Measurements from ENCODE around the gene DVL2. TPM values are rescaled to one million over a fixed set of nuclear protein-coding genes. Genes with fewer than 3 reads are reported as not detected.

DVL2 gene
- total RNA-seq, 2 donors from 2014 or later, result 52.3 to 116 TPM

DNA sequence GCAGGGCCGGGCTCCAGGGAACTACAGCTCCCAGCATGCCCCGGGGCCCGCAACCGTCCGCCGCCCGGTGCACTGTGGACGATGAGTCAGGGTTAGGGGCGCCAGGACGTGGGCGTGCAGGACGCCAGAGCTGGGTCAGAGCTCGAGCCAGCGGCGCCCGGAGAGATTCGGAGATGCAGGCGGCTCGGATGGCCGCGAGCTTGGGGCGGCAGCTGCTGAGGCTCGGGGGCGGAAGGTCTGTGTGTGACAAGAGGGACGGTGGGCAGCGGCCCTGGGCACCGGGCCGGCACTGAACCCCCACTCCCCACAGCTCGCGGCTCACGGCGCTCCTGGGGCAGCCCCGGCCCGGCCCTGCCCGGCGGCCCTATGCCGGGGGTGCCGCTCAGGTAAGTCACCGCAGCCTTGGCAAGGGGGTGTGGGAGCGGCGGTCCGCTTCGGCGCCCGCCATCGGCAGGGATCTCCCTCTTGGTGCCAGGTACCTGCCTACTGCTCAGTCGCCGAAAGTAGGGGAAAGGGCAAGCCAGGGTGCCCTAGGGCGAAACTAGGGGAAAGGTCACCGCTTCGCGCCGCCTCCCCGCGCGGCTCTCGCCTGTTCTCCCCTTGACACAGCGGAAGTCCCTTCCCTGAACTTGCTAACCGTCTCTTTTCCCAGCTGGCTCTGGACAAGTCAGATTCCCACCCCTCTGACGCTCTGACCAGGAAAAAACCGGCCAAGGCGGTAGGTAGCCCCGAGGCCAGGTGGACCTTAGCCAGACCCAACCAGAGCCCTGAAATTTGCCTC is 14.3 kb downstream of the DVL2 start, which contains the start of the genes ACADVL and DLG4:
TSS of gene ACADVL (plus strand) at position 127 of the 781 bp plus-strand sequence. CDS start at position 174, 47 bp downstream.
TSS of gene DLG4 (minus strand) at position 25 of the 781 bp plus-strand sequence.
- peak; percentile 88 for DNase-seq (ENCODE audit: low spot score)
- Histone ChIP-seq H3K36me3 (peaks cover 0 to 20% of the 10 kb centered on the region in 2 donors), H3K27ac (peak within 1 kb of the TSS; percentile 97 to 99), H3K4me1 (replicated peaks) (peaks cover 18% of the 10 kb centered on the region), H3K9me3 (no peaks in the 10 kb centered on the region), H3K4me3 (peak within 1 kb of the TSS; percentile 74 to 86), H3K27me3 (replicated peaks; ENCODE audit: insufficient read depth) (no peaks in the 10 kb centered on the region)
- WGBS, result under 1% methylated on average over 44 of the region's 63 CpGs
- intact Hi-C loops (cut with DNase I), result no loop called here
- TF ChIP-seq, protein P1, sequence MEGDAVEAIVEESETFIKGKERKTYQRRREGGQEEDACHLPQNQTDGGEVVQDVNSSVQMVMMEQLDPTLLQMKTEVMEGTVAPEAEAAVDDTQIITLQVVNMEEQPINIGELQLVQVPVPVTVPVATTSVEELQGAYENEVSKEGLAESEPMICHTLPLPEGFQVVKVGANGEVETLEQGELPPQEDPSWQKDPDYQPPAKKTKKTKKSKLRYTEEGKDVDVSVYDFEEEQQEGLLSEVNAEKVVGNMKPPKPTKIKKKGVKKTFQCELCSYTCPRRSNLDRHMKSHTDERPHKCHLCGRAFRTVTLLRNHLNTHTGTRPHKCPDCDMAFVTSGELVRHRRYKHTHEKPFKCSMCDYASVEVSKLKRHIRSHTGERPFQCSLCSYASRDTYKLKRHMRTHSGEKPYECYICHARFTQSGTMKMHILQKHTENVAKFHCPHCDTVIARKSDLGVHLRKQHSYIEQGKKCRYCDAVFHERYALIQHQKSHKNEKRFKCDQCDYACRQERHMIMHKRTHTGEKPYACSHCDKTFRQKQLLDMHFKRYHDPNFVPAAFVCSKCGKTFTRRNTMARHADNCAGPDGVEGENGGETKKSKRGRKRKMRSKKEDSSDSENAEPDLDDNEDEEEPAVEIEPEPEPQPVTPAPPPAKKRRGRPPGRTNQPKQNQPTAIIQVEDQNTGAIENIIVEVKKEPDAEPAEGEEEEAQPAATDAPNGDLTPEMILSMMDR (IDR thresholded peaks at IDR 0.05), result peak in 1 of 4 experiments; percentile 13
- TF ChIP-seq POLR2AphosphoS5 (IDR thresholded peaks at IDR 0.05) (peak; percentile 92), POLR2A (IDR thresholded peaks at IDR 0.05) (peak; percentile 76)

DNA sequence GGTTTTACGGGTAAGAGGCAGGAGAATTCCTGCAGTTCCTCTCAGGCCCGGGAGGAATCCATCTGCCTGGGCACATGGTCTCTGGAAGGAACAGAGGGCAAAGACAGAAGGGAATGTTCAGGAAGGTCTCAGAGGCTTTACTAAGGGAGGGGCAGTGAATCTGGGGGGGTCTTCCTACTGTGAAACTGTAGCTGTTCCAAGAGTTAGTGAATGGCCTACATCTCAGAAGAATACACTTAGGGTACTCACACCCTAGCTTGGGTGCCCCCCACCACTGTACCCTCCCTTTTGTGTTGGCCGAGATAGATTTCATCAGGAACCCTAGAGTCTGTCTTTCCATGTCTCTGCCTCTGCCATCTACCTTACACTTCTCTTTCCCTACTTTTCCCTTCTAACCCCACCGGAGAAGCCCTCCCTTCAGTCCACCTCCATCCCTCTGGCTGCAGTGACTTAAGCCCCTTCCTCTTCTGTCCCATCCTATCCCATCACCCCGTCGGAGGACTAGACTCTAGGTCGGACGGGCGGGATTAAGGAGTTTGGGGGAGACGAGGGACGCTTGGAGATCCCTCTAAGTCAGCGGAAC is 15.0 kb downstream of the DVL2 start:
- Histone ChIP-seq H3K9me3 (no peaks in the 10 kb centered on the region), H3K4me1 (replicated peaks) (peaks cover 18% of the 10 kb centered on the region), H3K27ac (peak overlapping the region; percentile 97 to 99), H3K4me3 (peak overlapping the region; percentile 74 to 86), H3K27me3 (replicated peaks; ENCODE audit: insufficient read depth) (no peaks in the 10 kb centered on the region), H3K36me3 (peaks cover 0 to 15% of the 10 kb centered on the region in 2 donors)
- no peak for DNase-seq (ENCODE audit: low spot score)
- no peak for TF ChIP-seq POLR2A (IDR thresholded peaks at IDR 0.05)
- TF ChIP-seq POLR2AphosphoS5 (IDR thresholded peaks at IDR 0.05), result no peak
- TF ChIP-seq, protein P1 (IDR thresholded peaks at IDR 0.05), result no peak
- intact Hi-C loops (cut with DNase I), result no loop called here
- whole genome bisulfite sequencing, result 17% methylated on average over 12 of the region's 12 CpGs

DNA sequence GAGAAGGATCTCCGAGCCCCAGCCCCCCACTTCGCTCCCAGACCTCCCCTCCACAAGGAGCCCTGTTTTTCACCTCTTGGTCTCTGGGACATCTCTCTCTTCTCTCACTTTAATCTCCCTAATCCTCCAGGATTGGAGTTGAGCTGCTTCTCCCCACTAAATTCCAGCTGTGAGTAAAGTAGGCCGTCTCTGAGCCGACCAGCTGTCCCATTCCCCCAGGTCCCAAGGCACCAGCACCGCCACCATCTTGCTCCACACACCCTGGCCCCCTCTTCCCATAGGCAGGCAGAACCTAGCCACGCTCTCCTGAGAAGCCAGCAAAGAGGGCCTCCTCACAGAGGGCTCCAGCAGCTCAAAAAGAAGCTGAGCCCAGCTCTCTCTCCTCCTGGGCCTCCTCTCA is 15.6 kb downstream of the DVL2 start:
- intact Hi-C loops (cut with DNase I), result no loop called here
- Histone ChIP-seq H3K27me3 (replicated peaks; ENCODE audit: insufficient read depth) (no peaks in the 10 kb centered on the region), H3K4me1 (replicated peaks) (peaks cover 18% of the 10 kb centered on the region), H3K4me3 (no peak overlapping the region), H3K27ac (peak overlapping the region; percentile 97 to 99), H3K9me3 (no peaks in the 10 kb centered on the region), H3K36me3 (peaks cover 0 to 10% of the 10 kb centered on the region in 2 donors)
- DNase-seq (ENCODE audit: low spot score), result no peak
- 68% methylated on average over 6 of the region's 6 CpGs for WGBS
- TF ChIP-seq POLR2A (IDR thresholded peaks at IDR 0.05), result no peak
- TF ChIP-seq POLR2AphosphoS5 (IDR thresholded peaks at IDR 0.05), result no peak
- TF ChIP-seq, protein P1 (IDR thresholded peaks at IDR 0.05), result no peak

DNA sequence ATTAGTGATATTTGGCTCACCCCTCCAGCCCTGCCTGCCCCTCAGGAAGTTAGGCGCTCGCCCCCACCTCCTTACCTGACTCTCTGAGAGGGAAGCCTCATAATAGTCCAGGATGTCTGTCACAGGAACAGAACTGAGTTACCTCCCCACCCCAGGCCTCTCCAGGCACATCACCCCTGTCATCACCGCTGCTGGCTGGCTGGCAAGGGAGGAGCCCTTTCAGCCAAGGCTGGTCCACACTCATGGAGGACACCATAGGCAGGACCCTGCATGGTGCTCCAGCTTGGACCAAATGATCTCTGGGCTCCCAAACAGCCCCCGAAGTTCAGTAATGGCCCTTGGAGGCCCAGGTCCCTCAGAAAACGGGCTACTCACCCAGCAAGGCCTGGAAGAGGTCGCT is 16.2 kb downstream of the DVL2 start:
- WGBS, result 53% methylated on average over 6 of the region's 6 CpGs
- DNase-seq (ENCODE audit: low spot score), result no peak
- peaks cover 18% of the 10 kb centered on the region for H3K4me1 ChIP-seq (replicated peaks)

More for the DNA sequence above, 16.2 kb downstream of the DVL2 start:
- H3K27me3 ChIP-seq (replicated peaks; ENCODE audit: insufficient read depth), result no peaks in the 10 kb centered on the region
- peaks cover 0 to 4% of the 10 kb centered on the region in 2 donors for H3K36me3 ChIP-seq
- TF ChIP-seq, protein P1 (IDR thresholded peaks at IDR 0.05), result no peak
- TF ChIP-seq POLR2A (IDR thresholded peaks at IDR 0.05), result no peak
- no peak for TF ChIP-seq POLR2AphosphoS5 (IDR thresholded peaks at IDR 0.05)
- peak overlapping the region in 1 of 2 donors; percentile 46 for H3K4me3 ChIP-seq
- intact Hi-C loops (cut with DNase I), result no loop called here
- H3K9me3 ChIP-seq, result no peaks in the 10 kb centered on the region
- H3K27ac ChIP-seq, result peak overlapping the region; percentile 60 to 67

Data from prostate gland (tissue), 2 donors.